Activated CD8-positive, alpha-beta memory T cell treated with anti-CD3 and anti-CD28 coated beads, Interleukin-2, amount 50 U/mL, for 24 hours (primary cell): ENCODE measurements around the gene LYRM4.

ENCODE experiments used
- DNase-seq: peaks from one replicate; pipeline ENCODE4 v3.0.0-alpha.2; 2020; ENCODE audit errors: extremely low read depth

Gene LYRM4

DNA sequence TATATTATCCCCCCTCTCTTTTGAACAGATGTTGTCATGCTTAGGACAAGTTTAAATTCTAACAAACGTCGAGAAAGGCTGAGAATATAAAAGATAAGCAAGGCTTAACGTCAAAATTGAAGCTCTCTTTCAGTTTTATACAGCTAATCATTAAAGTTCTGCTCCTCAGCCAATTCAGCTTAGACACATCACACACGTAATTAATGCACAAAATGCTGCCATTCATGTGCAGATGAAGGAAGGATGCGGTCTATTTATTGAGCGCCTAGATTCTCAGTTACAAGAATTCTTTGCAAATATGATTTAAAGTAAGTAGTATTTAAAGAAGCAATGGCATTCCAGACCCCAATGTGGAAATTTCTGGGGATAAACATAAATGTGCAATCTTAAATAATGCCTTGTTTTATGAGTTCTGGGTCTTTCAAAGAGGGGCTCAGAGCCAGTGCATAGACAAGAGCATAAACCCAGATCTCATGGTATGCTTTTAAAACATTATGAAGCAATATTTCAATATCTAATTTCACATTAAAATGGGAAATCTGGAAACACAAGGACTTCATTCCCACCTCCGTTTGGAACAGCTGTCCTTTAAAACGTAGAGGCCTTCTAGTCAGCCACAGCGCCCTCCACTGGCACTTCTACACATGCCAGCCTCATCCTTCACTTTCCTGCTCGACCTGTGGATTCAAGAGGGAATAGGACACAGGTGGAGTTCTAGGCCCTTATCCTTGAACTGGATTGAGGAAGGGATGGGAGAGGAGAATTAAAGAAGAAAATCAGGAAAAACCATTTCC is 85.8 kb downstream of the LYRM4 start:
- no peak for DNase-seq

DNA sequence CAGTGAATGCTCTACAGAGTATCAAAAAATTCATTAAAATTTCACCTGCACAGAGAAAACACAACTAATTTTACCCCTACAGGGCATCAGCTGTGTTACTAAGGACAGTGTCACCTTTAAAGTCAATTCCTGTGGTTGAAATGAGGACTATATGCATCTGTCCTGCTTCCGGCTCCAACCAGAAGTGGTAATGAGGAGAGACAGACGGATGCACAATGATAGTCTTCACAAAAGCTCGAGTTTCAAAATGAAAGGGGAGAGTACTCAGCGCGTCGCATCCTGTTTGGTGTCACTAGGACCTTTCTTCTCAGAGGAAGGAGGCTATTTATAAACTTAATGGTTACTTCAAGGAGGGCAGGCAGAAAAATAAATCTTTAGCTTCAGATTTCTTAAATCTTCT is 86.5 kb downstream of the LYRM4 start:
- DNase-seq = peak; percentile 10

DNA sequence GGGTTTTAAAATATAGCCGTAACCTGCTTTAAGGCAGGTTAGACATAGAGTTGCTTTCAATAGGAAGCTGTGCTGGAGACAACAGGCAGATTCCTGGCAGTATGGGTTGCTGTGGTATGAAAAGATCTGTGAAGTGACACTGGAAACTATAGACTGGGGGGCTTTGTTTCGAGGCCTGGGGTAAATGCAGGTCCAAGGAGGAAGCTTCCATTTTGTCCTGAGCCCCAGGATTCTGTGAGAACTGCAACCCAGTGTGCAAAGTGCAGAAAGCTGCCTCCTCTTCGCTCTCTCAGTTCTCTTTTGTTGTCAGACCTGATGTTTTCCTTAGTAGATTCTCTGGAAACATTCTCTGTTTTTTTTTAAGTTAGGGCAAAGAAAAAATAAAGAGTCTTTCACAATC is 86.9 kb downstream of the LYRM4 start:
- no peak for DNase-seq

DNA sequence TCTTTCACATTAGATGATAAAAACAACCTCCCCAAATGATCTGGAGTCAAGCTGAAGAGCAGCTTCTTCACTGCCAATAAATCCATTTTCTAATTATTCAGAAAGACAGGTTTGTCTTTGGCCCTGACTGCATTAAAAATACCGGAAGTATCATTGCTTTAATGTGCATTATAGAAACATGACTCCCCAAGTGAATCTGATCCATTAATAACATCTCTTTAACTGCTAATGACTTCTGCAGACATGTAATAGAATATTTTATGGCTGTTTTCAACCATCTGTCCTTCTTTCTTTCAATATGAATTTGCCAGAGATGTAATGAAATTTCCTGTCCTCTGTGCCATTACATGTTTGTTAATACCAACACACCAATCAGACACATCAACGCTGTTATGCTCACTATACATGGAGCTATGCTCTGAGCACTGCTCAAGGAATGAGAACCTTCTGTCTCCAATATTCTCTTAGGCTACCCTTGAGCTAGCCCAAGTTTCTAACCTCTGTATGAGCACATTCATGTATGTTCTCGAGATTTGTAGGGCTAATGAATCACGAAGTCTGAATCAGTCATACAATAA is 87.8 kb downstream of the LYRM4 start:
- DNase-seq = no peak

DNA sequence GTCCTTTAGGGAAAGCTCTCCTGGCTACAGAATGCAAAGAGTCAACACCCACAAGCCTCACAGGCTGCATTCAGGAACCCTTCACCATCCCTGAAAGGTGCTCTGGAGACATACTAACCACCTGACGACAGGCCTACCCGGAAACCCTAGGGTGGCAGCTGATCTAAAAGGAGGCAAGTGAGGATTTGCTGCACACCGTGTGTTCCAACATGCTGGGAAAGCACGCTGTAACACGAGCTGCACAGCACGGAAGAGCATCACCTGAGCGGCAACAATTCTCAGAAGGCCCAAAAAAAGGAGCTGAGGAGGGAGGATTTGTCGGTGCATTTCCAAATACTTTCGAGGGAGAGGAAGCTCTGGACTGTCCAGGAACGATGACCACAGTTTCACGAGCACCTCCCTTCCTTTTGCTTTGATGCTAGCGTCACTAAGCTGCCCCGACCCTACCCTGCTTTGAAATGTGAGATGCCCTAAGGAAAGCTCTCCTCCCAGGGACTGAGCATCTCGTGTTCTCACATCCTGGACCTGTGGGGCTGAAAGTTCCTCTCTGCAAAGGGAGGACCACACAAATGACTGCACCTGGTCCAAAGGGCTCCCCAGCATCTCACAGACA is 88.6 kb downstream of the LYRM4 start:
- no peak for DNase-seq

DNA sequence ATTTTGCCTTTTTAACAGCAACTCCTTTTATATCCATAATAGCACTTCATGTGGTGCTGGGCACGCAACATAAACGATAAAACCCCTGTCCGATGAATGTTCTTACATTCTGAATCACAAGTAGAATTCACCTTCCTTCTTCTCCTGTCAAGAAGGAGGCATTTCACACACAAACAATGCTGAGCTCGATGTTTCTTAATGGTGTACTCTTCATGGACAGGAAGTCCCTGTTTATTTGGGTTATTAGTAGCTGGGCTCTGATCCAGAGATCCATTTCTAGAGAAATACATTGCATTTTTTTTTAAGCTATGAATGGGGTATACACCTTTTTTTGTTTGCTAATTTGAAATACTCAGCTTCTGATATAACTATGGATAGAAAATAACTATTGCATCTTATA is 93.2 kb downstream of the LYRM4 start:
- DNase-seq = no peak

DNA sequence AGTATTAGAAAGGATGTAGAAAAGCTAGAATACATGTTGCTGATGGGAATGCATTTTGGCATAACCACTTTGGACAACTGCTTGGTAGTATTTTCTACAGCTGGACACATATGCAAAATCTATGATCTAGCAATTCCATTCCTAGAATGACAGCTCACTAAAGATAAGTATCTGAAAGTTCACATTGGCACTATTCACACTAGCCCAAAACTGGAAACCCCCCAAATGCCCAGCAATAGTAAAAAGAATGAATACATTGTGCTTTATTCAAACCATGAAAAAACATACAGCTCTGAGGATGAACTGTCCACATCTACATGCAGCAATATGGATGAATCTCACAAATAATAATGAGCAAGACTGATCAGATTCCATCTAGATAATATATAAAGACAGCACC is 96.7 kb downstream of the LYRM4 start:
- DNase-seq = no peak

DNA sequence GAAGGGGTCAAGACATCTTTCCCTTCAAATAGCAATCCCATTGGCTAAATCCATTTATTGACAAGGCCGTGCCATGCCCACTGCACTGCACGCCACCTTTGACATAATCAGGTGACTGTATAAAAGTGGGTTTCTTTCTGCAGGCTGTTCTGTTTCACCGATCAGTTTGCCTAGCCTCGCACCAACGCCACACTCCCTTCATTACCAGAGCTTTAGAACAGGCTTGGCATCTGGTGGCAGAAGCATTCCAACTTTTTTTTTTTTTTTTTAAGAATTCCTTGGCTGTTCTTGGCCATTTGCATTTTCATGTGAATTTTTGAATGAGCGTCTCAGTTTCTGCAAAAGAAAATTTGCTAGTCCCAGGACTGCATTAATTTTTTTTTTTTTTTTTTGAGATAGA is 97.5 kb downstream of the LYRM4 start:
- no peak for DNase-seq

DNA sequence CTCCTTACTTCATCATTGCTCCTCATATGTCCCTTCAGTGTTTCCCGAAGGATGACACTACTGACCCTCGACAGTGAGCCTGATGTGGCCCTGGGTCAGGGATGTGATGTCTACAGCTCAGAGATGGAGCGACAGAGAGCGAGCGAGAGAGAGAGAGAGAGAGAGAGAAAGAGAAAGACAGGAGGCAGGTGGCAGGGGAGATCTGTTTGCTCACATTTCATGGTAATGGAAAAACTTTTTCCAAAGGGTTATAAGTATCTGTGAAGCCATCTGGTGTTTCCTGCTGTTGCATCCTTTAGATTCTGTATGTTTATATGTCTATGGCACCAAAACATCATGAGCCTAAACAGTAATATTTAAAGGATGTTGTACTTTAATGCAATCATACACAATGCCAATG is 98.4 kb downstream of the LYRM4 start:
- DNase-seq = no peak

DNA sequence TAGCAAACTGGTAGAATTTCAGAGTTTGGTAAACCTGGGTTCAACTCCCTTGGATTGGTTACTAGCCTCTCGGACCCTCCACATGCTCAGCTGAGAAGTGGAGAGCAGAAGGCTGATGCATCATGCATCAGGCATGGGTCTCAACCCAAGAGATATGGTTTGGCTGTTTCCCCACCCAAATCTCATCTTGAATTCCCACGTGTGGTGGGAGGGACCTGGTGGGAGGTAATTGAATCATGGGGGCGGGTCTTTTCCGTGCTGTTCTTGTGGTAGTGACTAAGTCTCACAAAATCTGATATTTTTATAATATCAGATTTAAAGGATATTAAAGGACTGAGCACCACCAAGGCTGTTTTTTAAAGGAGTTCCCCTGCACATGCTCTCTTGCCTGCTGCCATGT is 100.5 kb downstream of the LYRM4 start:
- no peak for DNase-seq

DNA sequence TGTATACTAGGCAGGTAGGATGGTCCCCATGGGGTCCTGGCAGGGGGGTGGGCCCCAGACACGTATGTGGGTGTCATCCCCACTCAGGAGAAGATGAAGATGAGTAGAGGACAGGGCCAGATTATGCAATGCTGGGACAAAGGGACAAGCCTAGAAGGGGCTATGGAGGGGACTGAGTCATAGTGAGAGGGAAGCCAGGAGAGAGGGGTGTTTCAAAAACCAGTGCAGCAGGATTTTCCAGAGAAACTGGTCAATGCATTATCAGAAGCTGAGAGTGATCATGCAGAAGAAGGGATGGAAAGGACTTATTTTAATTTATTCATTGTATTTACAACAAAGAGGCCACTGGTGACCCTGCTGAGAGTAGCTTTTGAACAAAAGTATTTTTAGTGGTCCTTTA is 101.6 kb downstream of the LYRM4 start:
- DNase-seq = no peak

DNA sequence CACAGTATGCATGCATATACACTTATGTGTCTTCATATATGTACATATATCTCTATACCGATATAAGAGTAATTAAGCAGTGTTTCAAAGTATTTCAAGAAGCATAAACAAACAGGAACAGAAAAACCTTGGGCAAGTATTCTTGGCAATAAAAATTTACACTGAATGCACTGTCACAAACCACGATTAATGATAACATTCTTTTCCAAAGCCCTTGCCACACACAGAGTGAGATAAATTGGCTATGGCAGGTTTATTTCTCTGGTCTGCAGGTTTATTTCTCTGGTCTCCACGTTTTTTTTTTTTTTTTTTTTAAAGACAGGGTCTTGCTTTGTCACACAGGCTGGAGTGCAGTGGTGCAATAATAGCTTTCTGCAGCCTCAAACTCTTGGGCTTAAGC is 102.6 kb downstream of the LYRM4 start:
- no peak for DNase-seq

DNA sequence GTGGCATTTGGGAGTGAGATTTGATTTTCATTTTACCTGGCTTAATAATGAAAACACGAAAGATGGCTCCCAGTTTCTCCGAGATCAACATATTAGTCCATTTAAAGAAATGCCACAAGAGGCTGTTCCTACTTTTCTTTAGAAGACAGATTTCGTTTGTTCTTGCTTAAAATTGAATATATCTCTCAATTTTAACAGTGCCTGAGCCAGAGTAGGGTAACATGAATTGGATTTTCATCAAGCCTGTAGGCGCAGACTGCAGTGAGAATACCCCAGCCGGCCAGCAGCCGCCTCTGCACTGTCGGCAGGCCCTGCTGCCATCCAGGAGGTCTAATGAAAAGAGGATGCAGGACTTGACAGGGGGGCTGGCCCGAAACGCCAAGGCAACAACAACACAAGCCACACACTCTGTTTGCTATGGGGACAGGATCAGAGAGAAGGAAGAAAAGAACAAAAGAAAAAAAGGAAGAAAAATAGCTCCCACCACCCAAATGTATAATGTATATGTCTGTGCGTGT is 103.1 kb downstream of the LYRM4 start:
- DNase-seq = no peak

DNA sequence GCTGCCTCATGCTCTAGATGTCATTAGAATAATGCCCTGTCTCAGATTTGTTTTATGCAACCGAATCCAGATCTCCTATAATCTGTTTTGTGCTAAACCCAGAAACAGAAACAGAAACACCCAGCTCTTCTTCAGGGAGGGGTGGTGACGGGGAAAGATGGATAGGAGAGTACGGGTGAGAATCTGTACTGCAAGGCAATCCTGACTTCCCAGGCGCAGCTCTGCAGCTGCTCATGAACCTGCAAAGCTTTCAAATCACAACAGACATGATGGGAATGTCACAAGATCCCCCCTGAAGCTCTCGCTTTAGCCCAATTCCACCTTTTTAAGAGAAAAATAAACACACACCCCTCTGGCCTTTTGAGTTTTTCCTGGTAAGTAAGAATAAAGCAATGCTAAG is 104.1 kb downstream of the LYRM4 start:
- DNase-seq = no peak

DNA sequence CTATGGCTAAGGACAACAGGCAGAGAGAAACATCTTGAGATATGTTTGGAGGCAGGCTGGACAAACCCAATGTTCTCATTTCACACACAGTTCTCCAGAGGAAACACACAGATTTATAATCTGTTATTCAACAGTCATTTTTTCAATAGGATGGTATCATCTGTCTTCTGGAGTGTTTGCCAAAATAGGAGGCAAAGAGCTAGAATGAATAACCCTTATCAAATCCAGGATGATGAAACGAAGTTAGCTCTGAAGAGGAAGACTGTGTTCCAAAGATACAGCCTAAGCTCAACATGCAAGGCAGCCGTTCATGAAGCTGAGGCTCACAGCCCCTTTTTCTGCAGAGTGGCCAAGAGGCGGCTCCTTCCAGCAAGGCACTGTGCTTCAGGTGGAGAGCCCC is 104.8 kb downstream of the LYRM4 start:
- DNase-seq = no peak

DNA sequence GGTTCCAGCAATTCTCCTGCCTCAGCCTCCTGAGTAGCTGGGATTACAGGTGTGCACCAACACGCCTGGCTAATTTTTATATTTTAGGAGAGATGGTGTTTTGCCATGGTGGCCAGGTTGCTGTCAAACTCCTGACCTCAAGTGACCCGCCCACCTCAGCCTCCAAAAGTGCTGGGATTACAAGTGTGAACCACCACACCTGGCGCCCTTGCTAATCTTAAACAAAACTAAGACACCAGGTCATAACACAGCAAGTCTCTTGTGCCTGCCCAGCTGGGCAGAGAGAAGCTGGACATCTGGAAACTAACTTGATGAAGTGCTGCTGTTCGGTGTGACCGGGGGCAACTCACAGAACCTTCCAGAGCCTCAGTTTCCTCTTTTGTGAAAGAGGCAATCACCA is 107.6 kb downstream of the LYRM4 start:
- DNase-seq = no peak

DNA sequence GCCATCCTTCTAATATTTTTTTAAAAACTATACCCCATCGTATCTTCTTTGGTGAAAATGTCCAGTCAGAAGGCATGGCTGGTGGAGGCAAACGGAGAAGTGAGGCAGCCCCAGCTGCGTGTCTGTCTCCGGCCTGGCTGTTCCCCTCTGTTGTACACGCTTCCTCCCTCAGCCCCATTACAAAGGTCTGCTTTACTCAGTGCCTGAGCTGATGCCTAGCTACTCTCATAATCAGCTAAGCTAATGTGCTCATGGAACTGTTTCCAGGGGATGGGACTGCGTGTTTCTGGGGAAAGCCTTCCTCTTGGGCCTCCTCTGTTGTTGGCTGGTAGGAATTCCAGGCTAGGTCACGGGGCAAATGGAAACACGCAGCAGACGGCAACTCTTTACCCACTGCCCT is 108.3 kb downstream of the LYRM4 start:
- DNase-seq = no peak

DNA sequence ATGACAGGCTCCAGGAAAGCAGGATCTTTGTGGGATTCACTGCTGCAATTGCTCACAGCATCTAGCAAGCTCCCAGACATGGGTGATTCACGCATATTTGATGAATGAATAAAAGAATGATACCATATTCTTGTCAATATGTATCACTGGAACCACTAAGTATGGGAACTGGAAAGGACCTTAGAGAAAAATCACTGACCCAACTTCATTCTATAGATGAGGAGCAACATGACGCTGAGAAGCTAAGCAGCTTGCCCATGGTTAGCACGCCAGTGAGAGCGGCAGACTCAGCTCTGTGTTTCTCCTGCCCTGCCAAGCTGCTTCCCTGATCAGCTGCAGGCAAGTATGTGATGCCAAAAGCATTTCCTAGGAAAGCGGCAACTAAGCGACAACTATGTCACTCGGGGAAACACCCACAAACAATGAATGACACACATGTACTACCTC is 108.8 kb downstream of the LYRM4 start:
- no peak for DNase-seq

DNA sequence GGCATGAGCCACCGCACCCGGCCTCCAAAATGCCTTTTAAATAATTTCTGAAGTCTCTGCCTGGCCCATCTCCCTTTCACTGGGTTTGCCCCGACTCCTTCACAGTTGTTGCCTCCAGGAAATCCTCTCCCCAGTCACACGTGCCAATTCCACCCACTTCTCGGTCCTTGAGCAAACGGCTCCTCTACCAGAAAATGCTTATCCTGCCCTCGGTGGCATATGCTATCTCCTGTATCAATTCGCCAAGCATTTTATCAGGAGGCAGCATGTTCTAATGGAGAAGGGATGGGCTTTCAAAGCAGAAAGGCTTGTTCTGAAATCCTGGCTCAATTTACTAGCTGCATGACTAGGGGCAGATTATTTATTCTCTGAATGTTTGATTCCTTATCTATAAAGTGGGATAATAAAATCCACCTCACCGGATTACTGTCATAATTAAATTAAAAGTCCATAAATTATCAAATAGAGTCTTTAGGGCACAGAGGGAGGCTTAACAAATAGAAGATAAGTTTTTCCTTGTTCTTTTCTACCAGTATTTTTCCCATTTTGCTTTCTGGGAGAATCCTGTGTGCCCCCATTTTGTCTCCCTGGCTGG is 109.3 kb downstream of the LYRM4 start:
- no peak for DNase-seq

DNA sequence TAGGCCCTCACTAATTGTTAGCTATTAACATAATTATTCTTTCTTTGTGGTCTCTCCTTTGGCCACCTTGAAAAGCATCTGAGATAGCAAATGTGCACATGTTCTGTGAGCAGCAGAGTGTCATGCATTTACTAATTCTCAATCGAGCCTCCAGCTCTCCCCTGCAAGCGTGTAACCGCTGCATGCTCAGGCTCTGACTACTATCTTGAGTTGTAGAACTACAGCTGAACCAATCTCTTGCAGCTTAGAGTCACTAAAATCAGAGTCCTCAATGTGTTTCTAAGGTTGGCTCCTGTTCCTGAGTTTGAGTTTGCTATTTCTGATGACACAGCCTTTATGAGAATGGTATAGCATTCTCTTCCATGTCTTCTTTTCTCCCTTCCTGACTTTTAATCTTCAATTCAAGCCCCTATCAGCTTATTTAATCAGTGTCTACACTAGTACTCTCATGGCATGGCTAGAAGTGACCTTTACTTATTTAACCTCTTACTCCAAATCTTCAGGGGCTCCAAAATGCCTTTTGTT is 110.1 kb downstream of the LYRM4 start:
- no peak for DNase-seq

DNA sequence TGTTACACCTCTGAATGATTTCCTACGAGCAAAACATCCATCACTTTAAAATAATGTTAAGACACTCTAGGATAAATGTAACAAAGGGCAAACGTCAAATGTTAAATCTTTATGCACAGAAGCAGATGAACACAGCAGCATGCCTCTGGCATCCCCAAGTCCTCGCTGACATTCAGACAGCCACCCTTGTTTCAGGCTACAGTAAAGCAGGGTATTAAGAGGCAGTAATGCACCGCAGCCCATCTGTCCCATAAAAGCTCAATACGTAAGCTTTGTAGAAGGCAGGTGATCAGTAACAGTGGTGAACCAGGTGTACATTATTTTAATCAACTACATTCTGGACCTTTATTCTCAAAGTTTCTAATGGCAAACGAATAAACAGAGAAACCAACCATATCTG is 110.9 kb downstream of the LYRM4 start:
- DNase-seq = no peak

DNA sequence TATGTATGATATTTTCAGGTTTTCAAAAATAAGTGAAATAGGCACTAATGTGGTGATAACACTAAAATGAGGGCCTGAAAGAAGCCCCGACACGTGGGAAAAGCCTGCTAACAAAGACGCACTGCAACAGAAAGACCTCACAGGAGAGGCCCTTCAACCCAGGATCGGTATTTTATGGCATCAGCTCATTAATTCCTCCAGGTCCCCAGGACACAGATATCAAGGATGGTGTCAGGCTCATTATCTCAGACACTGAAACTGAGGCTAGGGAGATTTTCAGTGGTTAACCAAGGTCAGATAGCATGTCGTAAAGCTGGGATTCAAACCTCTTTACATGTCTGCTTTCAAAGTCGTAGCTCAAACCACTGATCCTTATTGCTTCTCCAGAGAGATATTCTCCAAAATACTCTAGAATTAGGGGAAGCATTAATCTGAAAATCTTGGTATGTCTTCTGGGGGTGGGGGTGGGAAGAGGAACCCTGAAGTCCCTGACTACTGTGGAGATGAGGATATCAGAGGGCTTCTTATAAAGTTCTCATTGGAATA is 111.5 kb downstream of the LYRM4 start:
- no peak for DNase-seq
